HG03066 (cell line): ENCODE data around the gene FEV.

Source experiments
- ATAC-seq: cut with Tn5 transposase; IDR thresholded peaks from one replicate; pipeline ENCODE4 v1.9.1; 2021; ENCODE audit warnings: low read depth; ENCODE audit not compliant: unreplicated experiment

FEV gene

GRCh38 chr2:219018286-219018685 lies 33.3 kb upstream of the FEV start:
- no peak for ATAC-seq

GRCh38 chr2:219017201-219017931 lies 32.4 kb upstream of the FEV start:
- ATAC-seq: no peak

- ATAC-seq: no peak
Observed at GRCh38 chr2:219016721-219017120, 31.7 kb upstream of the FEV start.

- ATAC-seq: no peak
Observed at GRCh38 chr2:219010873-219011272, 25.9 kb upstream of the FEV start.

- no peak for ATAC-seq
Observed at GRCh38 chr2:219010162-219010756, 25.3 kb upstream of the FEV start.

DNA sequence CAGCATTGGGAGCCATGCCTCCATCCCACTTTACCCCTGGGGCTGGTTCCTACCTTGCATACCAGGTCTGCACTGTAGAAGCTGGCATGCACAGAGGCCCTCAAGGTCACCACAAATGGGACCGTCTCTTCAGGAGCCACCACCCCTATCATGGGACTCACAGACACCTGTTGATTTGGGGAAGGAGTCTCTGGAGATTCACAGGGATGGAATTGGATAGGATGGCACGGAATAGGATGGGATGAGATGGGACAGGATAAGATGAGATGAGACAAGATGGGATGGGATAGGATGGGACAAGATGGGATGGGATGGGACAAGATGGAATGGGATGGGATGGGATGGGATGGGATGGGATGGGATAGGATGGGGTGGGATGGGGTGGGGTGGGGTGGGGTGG lies 24.3 kb upstream of the FEV start:
- no peak for ATAC-seq

DNA sequence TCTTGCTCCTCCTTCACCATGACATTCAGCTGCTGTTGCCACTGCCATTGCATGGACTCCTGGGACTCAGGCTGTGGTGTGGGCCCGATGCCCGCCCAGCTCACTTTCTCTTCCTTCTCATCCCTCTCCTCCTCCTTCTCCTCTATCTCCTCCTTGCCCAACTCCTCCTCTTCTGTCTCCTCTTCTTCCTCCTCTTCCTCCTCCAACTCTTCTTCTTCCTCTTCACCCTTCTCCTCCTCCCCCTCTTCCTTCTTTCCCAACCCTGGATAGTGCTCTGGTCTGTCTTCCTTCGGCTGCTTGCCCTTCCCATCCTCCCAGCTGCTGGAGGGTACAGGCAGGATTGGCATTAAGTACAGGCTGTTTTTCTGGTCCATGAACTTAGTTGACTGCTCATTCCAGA lies 19.0 kb upstream of the FEV start:
- no peak for ATAC-seq

DNA sequence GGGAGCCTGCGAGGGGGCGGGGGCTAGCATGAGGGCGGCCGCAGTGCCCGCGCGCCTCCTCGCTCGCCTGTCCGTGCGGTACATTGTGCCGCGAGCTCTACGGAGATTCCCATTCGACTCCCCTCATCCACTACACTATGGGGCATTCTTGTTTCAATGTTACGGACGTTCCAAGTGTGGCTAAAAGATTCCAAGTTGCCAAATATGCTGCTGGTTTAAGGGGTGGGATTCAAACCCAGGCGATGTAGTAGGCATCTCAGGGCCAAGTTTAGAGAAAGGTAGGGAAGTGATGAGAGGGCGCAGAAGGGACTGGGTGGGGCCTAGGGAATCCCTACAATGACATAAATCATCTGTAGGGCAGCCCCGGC lies 18.3 kb upstream of the FEV start:
- no peak for ATAC-seq

DNA sequence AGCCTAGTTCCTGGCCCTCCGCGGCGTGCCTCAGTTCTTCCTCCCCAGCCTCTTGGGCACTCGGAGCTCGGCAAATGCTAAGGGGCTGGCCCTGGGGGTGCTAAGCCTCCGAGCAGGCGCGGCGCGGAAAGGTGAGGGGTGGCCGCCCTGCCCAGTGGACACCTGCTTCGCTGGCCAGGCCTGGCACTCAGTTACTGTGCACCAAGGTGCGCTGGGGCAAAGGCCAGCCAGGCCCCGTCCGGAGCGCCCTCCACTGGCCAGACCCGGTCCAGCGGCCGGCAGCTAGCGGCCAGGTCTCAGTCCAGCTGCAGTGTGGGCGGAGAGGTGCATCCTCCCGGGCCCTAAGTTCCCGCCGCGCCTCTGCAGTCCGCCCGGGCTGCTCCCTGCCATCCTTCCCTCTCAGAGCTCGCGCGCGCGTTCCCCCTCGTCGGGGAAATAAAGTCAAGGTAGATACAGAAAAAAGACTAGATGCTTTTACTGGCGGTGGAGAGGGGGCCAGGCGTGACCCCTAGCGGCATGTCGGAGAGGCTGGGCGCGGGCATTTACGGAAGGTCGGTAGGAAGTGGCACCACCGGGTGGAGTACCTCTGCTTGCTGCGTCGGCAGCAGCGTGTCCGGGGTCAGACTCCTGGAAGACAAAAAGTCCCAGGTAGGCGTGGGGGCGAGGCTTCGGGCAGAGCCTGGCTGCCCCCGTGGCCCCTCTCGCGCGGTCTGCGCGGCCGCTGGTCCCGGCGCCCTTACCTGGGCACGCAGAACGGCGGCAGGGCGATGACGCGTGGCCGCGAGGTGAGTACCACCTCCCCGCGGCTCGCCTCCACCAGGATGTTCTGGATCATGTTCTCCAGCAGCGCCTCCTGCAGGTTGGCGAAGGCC lies 17.6 kb upstream of the FEV start:
- no peak for ATAC-seq

- no peak for ATAC-seq
Observed at GRCh38 chr2:219001577-219002394, 16.8 kb upstream of the FEV start.

DNA sequence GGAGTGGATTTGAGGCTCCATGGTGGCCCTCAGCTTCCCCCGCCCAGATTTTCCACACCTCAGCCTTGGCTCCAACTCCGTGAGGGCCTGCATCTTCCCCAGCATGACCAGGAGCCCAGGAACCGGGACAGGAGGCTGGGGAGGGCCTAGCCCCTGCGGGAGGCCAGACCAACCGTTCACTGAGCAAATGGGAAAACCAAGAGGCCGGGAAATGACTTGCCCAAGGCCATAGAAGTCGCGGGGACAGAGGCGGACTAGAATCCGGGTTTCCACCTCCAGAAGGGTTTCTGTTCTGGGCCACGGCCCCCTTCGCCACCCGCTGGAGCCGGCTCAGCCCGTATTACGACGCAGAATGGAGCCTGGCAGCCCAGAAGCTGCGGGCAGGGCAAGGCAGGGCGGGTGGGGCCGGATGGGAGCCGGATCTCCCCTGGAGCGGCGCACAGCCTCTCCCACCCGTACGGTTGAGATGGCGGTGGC lies 16.2 kb upstream of the FEV start:
- ATAC-seq: no peak

DNA sequence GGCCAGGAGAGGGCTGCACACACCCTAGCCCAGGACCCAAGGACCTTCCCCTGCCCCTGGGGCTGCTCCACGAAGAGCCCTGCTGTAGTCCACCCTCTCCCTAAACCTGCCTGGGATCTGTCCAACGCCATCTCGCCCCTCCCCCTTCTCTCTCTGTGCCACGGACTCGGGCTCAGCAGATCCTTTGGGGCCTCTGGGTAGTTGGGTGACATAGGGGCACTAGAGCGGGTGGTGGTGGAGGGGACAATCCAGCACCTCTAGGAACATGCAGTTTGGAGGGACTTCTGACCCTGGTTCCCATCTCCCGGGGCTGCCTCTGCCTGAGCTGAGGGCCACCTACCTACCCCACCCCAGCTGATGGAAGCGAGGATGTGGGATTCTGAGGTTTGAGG lies 15.6 kb upstream of the FEV start:
- ATAC-seq: no peak

- ATAC-seq: no peak
Observed at GRCh38 chr2:218999881-219000568, 15.0 kb upstream of the FEV start.

- ATAC-seq: no peak
Observed at GRCh38 chr2:218999021-218999880, 14.3 kb upstream of the FEV start.

DNA sequence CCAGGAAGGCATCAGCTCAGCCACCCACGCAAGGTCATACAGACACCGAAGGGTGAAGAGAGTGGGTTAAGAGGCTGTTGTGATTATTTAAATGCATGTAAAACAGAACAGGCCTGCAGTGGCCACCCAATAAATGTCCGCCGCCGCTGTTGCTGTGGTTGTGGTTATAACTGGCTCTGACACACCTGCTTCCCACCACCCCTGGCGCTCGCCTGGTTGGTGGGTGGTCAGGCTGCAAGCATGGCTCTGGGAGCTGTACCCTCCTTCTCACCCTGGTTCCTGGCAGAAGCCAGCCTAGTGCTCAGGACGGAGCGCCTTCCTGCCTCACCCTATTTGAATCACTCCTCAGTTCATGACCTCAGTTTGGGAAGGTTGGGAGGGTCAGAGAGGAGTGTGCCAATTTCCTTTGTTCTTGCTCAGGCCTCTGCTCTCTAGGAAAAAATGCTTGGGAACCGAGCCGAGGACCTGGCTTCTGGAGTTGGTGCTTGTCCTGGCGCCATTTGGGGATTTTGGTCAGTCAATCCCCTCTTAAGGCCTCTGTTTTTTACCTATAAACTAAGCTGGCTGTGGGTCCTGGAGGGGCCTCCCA lies 13.5 kb upstream of the FEV start:
- no peak for ATAC-seq

DNA sequence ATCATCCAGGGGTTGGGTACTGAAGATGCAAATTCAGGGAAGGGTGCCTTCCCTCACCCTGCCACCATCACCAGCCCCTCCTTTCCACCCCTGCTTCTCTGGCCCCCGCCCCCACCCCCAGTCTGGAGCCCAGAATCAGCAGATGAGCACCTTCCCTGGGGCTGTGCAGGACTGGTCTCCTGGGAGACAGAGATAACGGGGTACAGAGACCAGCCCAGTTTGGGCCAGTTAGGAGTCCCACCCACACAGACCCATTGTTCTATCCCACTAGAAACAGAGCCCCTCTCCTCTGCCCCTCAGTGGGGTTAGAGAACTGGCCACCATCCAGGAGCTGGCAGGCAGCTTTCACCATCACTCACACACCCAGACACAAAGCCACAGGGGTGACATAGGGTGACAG lies 12.7 kb upstream of the FEV start:
- ATAC-seq: no peak

- no peak for ATAC-seq
Observed at GRCh38 chr2:218996937-218997336, 12.0 kb upstream of the FEV start.

GRCh38 chr2:218995972-218996711 lies 11.2 kb upstream of the FEV start:
- ATAC-seq: no peak
